Lower leg skin (tissue), 4 donors: ENCODE measurements around the gene SLC25A11. TPM values are rescaled to one million over a fixed set of nuclear protein-coding genes. Genes with fewer than 3 reads are reported as not detected.
A peak's percentile ranks its signal among the peaks of the same experiment; 100 is the strongest.

Experiments
- DNase-seq, 2 donors: peaks; one replicate each; pipeline ENCODE4 v3.0.0-alpha.2; 2019; ENCODE audit warnings: low spot score in 2 of 2
- H3K4me3 ChIP-seq: fragments of 200-600 bp; sonication (generic); 2 replicates; pipeline ENCODE4 v1.5.1; 2017; ENCODE audit warnings: mild to moderate bottlenecking, low read depth; ENCODE audit not compliant: poor library complexity, severe bottlenecking
- POLR2A ChIP-seq, 2 donors: fragments of 450-650 bp; IDR thresholded peaks; one replicate each; pipeline ENCODE4 v1.6.1; 2016 to 2017; ENCODE audit warnings: antibody characterized with exemption in 2 of 2, mild to moderate bottlenecking in 1 of 2, moderate library complexity in 1 of 2
- WGBS, 2 donors: methylation state at CpG; one replicate each; pipeline ENCODE4 v1.1.5; 2018; 5-methylcytosine and 5-hydroxymethylcytosine counted together
- intact Hi-C: fragments of 100-400 bp; cut with DNase I; formaldehyde crosslinking; loops from one replicate; pipeline ENCODE4 v1.15.0; 2023; ENCODE audit warnings: low total_unique reads
- total RNA-seq, 4 donors: library from RNA; depleted of rRNA; stranded (reverse); fragments of >200 nt; gene quantifications; one replicate each; pipeline ENCODE4 v1.1.0, GENCODE V29; 2016
- TF ChIP-seq, protein P1 (sequence below), 3 donors: fragments of 450-650 bp; IDR thresholded peaks; one replicate each; pipeline ENCODE4 v1.5.1; 2016; ENCODE audit warnings: antibody characterized with exemption in 3 of 3, mild to moderate bottlenecking in 3 of 3, moderate library complexity in 2 of 3

Gene SLC25A11
- total RNA-seq, 4 donors from 2014 or later: 35.5 to 87.7 (median 59.2) TPM

DNA sequence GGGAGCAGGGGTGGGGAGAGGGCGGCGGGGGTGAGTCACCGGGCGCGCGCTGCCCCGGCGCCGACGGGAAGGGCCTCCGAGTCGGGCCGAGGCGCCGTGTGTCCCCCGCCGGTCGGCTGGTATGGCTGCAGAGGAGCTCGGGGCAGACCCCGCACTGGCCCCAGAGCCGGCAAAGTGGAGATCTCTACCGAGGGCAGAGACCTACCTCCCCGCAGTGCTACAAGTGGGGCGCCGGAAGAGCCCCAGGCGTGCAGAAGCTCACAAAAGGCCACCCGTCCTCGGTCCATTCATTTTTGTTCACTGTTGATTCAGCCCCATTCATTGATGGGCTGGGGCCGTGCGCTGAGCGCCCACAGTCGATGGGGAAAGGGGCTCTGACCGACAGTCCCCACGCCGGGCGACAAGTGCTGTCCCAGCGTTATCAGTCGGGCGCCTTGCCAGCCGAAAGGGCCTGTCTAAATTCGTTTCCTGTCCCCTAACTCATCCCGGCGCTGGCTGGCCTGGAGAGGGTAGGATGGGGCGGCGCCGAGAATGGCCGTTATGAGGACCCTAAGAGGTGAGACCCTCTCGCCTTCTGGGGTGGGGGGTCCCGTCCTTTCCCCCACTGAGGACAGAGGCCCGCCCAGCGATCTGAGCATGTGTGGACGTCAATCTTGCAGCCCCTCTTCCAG lies 10.4 kb upstream of the SLC25A11 start:
- TF ChIP-seq POLR2A (IDR thresholded peaks at IDR 0.05): no peak
- WGBS, 2 donors: 18 to 20% methylated on average over 24 to 28 of the region's 52 CpGs
- peak overlapping the region; percentile 44 for H3K4me3 ChIP-seq
- intact Hi-C loops: no loop called here
- DNase-seq: peak in 1 of 2 donors; percentile 94

- H3K4me3 ChIP-seq: peak overlapping the region; percentile 44
- intact Hi-C loops: no loop called here
- WGBS, 2 donors: 1% methylated on average over 23 to 32 of the region's 75 CpGs
- peak; percentile 71 to 95 for DNase-seq
- TF ChIP-seq, protein P1, sequence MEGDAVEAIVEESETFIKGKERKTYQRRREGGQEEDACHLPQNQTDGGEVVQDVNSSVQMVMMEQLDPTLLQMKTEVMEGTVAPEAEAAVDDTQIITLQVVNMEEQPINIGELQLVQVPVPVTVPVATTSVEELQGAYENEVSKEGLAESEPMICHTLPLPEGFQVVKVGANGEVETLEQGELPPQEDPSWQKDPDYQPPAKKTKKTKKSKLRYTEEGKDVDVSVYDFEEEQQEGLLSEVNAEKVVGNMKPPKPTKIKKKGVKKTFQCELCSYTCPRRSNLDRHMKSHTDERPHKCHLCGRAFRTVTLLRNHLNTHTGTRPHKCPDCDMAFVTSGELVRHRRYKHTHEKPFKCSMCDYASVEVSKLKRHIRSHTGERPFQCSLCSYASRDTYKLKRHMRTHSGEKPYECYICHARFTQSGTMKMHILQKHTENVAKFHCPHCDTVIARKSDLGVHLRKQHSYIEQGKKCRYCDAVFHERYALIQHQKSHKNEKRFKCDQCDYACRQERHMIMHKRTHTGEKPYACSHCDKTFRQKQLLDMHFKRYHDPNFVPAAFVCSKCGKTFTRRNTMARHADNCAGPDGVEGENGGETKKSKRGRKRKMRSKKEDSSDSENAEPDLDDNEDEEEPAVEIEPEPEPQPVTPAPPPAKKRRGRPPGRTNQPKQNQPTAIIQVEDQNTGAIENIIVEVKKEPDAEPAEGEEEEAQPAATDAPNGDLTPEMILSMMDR (IDR thresholded peaks at IDR 0.05): peak in 1 of 3 donors; percentile 65
- TF ChIP-seq POLR2A (IDR thresholded peaks at IDR 0.05): no peak
Observed at GRCh38 chr17:4949321-4950074, 9.7 kb upstream of the SLC25A11 start.

DNA sequence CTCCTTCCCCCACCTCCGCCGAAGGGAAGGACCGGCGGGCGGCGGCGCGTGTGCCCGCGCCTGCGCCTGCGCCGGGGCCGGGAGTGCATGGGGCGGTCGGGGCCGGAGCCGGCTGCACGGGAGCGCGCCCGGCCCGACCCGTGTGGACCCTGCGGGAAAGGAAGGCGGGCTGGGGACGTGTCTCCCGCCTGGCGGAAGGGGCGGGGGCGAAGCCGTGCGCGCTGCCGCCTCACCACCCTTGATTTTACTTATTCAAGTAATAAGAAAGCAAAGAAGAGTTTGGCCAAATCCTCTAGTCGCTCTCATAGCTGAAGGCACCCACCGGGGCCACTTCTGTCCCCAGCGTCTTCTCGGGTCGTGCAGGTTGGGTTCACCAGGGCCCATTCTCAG lies 9.1 kb upstream of the SLC25A11 start:
- DNase-seq: peak; percentile 70 to 96
- H3K4me3 ChIP-seq: peak overlapping the region; percentile 44
- TF ChIP-seq POLR2A (IDR thresholded peaks at IDR 0.05): no peak
- TF ChIP-seq, protein P1 (IDR thresholded peaks at IDR 0.05): no peak
- intact Hi-C loops: no loop called here
- 0% methylated on average over 21 to 40 of the region's 40 CpGs for WGBS, 2 donors

DNA sequence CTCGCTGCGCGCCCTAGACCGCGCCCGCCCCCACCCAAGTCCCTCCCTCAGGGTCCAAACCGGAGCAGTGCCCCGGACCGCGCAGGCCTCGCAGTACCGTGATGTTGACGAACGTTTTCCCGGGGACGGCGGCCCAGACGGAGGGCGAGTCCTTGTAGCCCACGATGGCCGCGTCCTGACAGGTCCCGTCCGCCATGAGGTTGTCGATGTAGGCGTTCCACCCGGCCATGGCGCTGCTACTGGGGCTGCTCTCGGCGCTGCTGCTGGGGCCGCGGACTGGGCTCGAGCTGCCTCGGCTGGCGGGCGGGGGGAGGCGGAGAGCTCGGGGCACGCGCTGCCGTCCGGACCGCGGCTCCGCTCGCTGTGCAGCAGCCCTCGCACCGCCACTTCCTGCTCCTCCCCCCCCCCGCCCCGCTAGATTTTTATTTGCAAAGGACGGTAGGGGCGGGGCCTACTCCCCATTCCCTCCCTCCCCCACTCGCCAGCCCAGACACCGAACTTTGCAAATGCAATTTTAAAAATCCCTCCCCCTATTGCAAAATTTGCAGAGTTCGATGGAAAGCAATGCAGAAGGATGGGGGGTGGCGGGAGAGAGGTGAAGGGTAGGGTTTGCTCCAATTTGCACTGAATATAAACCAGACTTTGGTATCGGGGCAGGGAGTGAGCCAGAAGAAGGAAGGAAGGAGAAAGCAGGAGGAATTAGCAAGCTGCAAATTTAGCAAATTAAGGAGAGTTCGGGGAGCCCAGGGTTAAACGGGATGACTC lies 8.5 kb upstream of the SLC25A11 start, which contains the start of gene PFN1:
TSS of gene PFN1 (minus strand) at position 365 of the 765 bp plus-strand sequence. CDS start at position 229, 136 bp downstream.
- TF ChIP-seq POLR2A (IDR thresholded peaks at IDR 0.05): peak in 1 of 2 donors; percentile 54
- TF ChIP-seq, protein P1 (IDR thresholded peaks at IDR 0.05): no peak
- intact Hi-C loops: no loop called here
- peak; percentile 92 to 97 for DNase-seq
- 0% methylated on average over 11 to 48 of the region's 59 CpGs for WGBS, 2 donors
- H3K4me3 ChIP-seq: peak within 1 kb of the TSS; percentile 99

- peak; percentile 35 to 93 for DNase-seq
- H3K4me3 ChIP-seq: peak overlapping the region; percentile 99
- WGBS, 2 donors: 0% methylated on average over 27 to 37 of the region's 56 CpGs
- TF ChIP-seq, protein P1 (IDR thresholded peaks at IDR 0.05): no peak
- no peak for TF ChIP-seq POLR2A (IDR thresholded peaks at IDR 0.05)
- intact Hi-C loops: no loop called here
Observed at GRCh38 chr17:4947411-4948165, 7.7 kb upstream of the SLC25A11 start.
